AG09309 (cell line): ENCODE measurements around the gene PAQR3.
"Not testable (repeated sequence)": the region's sequence is repeated elsewhere in the genome, so short reads cannot be mapped to it uniquely, and the experiment has no call there.

ENCODE experiments used
- DNase-seq: peaks from one replicate; pipeline ENCODE4 v3.0.0-alpha.2; 2010; ENCODE audit warnings: low read depth
- H3K4me3 ChIP-seq: 2 replicates; pipeline ENCODE4 v1.5.1; 2011; ENCODE audit warnings: mild to moderate bottlenecking, low read depth, low read length, moderate library complexity; ENCODE audit not compliant: control insufficient read depth
- TF ChIP-seq, protein P1 (sequence below): IDR thresholded peaks from 2 replicates; pipeline ENCODE4 v1.5.1; 2011; ENCODE audit warnings: mild to moderate bottlenecking, low read depth, low read length, inconsistent platforms; ENCODE audit not compliant: insufficient read depth, control insufficient read depth; ENCODE audit errors: missing control alignments

The PAQR3 gene

DNA sequence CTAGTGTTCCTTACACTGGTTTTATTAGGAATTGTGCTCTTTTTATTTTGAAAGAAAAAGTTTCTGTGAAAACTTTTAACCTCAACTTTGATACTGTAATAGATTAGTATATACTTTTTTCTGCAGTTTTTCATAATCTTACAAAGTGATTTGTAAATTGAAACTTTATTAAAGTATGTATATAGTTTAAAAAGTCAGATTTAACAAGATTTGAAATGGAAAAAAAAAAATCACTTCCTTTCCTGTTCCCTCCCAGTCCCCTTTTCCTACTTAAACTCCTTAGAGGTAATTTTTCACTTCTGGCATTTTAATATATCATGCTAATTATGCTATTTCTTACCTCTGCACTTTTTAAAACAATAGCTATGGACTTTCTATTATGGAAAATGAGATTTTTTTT is 49.3 kb downstream of the PAQR3 start:
- DNase-seq, result no peak
- no peak overlapping the region for H3K4me3 ChIP-seq
- TF ChIP-seq, protein P1, sequence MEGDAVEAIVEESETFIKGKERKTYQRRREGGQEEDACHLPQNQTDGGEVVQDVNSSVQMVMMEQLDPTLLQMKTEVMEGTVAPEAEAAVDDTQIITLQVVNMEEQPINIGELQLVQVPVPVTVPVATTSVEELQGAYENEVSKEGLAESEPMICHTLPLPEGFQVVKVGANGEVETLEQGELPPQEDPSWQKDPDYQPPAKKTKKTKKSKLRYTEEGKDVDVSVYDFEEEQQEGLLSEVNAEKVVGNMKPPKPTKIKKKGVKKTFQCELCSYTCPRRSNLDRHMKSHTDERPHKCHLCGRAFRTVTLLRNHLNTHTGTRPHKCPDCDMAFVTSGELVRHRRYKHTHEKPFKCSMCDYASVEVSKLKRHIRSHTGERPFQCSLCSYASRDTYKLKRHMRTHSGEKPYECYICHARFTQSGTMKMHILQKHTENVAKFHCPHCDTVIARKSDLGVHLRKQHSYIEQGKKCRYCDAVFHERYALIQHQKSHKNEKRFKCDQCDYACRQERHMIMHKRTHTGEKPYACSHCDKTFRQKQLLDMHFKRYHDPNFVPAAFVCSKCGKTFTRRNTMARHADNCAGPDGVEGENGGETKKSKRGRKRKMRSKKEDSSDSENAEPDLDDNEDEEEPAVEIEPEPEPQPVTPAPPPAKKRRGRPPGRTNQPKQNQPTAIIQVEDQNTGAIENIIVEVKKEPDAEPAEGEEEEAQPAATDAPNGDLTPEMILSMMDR, result no peak

DNA sequence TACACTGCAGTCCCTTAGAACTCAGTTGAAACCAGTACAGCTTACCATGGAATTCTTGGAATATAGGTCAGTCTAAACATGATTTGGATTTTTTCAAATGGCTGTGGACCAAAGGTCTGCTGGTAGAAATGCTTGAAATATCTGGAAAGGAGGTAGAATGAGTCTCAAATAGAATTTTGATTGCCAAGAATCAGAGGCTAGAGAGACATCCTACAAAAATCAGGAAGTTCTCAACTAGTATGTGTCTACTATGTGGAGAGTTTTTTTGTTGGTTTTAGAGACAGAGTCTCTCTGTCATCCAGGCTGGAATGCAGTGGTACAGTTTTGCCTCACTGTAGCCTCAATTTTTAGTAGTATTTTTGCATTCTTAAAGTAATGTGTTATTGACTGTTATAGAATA is 53.6 kb downstream of the PAQR3 start:
- TF ChIP-seq, protein P1, result no peak
- no peak overlapping the region for H3K4me3 ChIP-seq
- no peak for DNase-seq

DNA sequence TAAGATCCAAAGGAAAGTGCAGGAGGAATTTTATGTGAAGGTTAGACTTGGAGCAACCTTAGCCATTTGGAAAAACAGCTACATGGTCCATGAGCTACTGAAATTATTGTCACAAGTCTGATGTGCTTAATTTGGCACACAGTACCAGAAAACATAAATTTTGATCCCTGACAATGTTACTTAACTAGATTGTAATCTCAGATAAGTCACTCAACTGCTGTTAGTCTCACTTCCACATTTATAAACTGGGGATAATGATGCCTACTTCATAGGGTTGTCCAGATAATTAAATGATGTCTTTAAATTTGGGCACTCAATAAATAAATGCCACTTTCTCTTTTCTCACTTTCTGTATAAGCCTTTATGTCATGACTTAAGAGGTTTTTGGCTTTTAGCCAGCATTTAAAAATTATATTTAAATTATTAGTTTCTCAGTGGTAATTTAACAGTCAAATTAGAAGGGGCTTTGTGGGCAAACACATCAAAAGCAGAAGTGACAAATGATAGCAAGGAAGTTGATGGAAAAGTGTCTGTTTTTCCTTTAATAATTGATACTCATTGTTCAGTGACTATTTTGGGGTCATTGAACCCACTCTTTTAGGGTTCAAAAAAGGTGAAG is 58.3 kb downstream of the PAQR3 start:
- no peak overlapping the region for H3K4me3 ChIP-seq
- TF ChIP-seq, protein P1, result no peak
- DNase-seq, result no peak

DNA sequence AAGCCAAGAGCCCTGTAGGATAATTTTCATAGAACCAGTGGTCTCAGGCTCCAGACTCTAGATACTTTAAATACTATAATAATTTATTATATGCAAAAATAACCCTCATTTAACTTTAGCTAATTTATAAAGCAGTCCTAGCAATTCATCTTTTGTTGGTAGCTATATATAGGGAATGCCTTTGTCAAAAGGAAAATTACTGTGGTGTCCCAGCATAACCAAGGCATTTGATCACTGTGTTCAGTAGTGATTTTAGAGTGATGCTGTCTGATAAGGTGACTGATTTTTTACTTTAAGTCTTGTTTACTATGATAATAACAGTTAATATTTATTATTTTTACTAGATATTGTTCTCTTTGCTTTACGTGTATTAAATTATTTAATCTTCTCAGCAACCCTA is 61.2 kb downstream of the PAQR3 start:
- H3K4me3 ChIP-seq, result no peak overlapping the region
- TF ChIP-seq, protein P1, result no peak
- no peak for DNase-seq

DNA sequence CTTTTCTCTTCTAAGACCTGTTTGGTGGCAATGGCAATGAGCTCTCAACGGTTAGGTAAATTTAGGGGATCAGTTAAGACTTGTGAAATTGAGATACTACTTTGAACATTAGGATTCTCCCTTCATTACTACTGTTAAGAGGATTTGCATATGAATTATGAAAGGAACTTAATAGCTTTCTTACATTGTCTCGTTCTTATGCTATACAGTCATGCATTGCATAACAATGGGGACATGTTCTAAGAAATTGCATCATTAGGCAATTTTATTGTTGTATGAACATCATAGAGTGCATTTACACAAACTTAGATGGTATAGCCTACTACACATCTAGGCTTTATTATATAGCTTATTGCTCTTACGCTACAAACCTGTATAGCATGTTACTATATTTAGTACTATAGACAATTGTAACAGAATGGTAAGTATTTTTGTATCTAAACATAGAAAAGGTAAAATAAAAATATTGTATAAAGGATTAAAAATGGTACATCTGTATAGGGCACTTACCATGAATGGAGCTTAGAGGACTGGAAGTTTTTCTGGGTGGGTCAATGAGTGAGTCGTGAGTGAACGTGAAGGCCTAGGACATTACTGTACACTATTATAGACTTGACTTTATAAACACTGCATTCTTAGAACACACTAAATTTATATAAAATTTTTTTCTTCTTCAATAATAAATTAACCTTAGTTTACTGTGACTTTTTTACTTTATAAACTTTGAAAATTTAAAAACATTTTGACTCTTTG is 62.5 kb downstream of the PAQR3 start:
- DNase-seq, result no peak
- H3K4me3 ChIP-seq, result no peak overlapping the region
- TF ChIP-seq, protein P1, result no peak

DNA sequence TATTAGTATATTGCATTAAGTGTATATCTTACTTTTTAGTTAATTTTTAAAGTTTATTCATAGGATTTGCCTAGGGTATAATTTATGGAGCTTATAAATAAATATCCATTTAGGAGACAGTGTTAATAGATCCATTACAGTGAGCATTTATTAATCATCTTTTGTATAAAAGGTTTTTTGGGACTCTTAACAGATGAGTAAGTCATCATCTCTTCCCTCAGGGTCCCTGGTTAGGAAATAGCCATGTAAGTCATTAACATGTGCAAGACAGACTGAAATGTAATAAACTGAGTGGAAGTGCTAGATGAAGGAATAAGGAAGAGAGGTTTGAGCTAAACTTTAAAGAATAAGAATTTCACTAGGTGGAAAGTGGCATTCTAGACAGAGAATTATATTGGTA is 69.2 kb downstream of the PAQR3 start:
- no peak for DNase-seq
- TF ChIP-seq, protein P1, result no peak
- no peak overlapping the region for H3K4me3 ChIP-seq

DNA sequence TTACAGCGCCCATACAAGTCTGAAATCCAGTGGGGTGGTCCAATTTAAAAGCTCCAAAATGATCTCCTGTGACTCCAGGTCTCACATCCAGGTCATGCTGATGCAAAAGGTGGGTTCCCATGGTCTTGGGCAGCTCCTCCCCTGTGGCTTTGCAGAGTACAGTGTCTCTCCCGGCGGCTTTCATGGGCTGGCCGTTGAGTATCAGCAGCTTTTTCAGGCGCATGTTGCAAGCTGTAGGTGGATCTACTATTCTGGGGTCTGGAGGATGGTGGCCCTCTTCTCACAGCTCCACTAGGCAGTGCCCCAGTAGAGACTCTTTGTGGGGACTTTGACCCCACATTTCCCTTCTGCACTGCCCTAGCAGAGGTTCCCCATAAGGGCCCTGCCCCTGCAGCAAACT is 70.5 kb downstream of the PAQR3 start:
- DNase-seq, H3K4me3 ChIP-seq: not testable (repeated sequence)
